Left ventricle myocardium inferior (tissue), 1 donor: ENCODE measurements around the gene HOXA13. TPM values are rescaled to one million over a fixed set of nuclear protein-coding genes. Genes with fewer than 3 reads are reported as not detected.

ENCODE experiments used
- DNase-seq: peaks from one replicate; pipeline ENCODE4 v3.0.0-alpha.2; 2020
- H3K27ac ChIP-seq: fragments of 200-600 bp; replicated peaks from 2 replicates; pipeline ENCODE4 v1.8.0; 2021
- H3K27me3 ChIP-seq: fragments of 200-600 bp; 2 replicates; pipeline ENCODE4 v1.8.0; 2021; ENCODE audit warnings: low read depth
- H3K36me3 ChIP-seq: fragments of 200-600 bp; 2 replicates; pipeline ENCODE4 v1.8.0; 2021
- H3K4me1 ChIP-seq: fragments of 200-600 bp; 2 replicates; pipeline ENCODE4 v1.8.0; 2021
- H3K4me3 ChIP-seq: fragments of 200-600 bp; 2 replicates; pipeline ENCODE4 v1.8.0; 2021; ENCODE audit warnings: mild to moderate bottlenecking, moderate library complexity
- H3K9me3 ChIP-seq: fragments of 200-600 bp; replicated peaks from 2 replicates; pipeline ENCODE4 v1.8.0; 2021
- CTCF ChIP-seq: fragments of 200-600 bp; IDR thresholded peaks from 2 replicates; pipeline ENCODE4 v1.8.0; 2021; ENCODE audit warnings: antibody characterized with exemption, mild to moderate bottlenecking, borderline replicate concordance
- intact Hi-C: fragments of 100-400 bp; cut with micrococcal nuclease; formaldehyde crosslinking; loops from one replicate; pipeline ENCODE4 v1.11.0; 2022
- total RNA-seq: library from RNA; stranded (reverse); fragmentation: NEBNext Ultra II Directional; extraction: Animal tissue kit (Norgen Biotek cat#: 25700); gene quantifications from one replicate; pipeline ENCODE4 v1.2.1, GENCODE V29; 2021
- donor health status: DM: no; HTN: yes; CAD: no; lungs with severe emphysema.

The HOXA13 gene
- total RNA-seq, 1 donor from 2014 or later: not detected

DNA sequence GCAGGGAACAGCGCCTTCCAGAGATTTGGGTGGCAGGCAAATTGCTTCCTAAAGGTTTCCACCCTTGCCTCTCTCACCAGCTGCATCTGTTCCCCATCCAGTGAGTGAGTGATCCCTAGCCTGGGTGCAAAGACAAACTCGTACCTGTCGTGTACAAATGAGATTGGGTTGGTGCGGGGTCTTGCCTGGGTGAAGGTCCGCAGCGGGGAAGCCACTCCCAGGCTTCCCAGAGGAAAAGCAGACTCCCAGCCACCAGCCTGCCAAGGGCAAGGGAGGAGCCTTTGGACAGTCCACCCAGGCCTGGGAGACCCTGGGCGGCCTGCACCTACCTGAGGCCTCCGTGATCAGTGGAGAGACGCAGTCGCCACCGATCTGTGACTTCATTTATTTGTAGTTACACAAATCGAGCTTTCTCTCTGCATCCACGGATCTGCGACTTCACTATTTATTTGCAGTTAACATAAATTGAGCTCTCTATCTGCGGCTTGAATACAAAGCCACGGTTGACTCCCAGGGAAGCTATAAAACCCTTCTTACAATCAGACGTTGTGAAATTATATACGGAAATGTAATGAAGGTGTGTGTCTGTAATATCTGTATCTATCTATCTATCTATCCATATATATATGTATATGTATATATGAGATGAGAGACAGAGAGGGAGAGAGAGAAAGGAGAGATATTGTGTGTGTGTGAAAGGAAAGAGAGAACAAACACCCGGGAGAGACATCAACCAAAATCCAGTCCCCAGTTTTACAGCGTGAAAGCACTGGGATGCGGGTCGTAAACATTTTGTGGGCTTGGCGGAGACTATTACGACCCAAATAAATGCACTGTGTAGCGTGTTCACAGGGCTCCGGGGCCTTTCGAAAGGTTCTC lies 40.4 kb downstream of the HOXA13 start:
- no peaks in the 10 kb centered on the region for H3K9me3 ChIP-seq
- intact Hi-C loops: loop anchor here (5.0 kb wide), 1 partner anchor 787 kb away; no protein-coding TSS in a partner anchor
- TF ChIP-seq CTCF: no peak
- H3K4me1 ChIP-seq: peaks cover 41% of the 10 kb centered on the region
- no peak overlapping the region for H3K27ac ChIP-seq
- peak; percentile 7 for DNase-seq
- peak overlapping the region; percentile 72 for H3K4me3 ChIP-seq
- no peaks in the 10 kb centered on the region for H3K36me3 ChIP-seq
- peaks cover 100% of the 10 kb centered on the region for H3K27me3 ChIP-seq

DNA sequence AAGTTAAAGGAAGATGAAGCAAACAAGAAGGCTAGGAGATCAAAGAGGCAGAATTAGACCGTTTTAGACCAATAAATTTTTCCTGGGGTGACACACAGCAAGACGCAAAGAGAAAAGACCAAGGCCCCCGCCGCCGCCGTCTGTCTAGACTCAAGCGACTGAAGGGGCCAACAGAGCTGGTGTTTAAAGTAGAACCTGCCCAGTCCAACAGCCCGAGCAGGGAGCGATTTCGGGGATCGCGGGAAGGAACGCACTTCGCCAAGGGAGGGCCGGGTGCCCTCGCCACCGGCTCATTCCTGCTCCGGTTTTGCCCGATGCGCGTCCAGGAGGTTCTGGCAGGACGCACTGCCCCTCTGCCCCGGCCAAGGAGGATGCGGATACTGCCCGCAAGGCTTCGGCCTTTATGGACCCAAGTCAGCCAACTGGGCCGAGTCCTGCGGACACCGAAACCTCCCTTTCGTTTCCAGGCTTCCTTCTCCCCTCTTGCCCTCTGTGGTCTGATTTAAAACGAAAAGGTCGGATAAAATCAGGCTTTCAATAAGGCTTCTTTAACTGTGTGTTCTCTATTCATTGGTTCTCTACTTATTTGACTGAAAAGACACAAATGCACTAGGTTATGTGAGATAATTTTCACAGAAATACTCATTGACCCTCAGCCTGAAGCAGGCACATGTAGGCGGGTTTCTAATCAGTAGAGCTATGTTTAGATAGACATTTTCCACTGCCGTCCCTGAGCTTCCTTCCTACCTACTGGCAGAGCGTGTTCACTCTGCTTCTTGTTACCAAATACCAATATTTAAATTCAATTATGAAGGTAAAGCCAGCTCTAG lies 41.2 kb downstream of the HOXA13 start:
- no peak for TF ChIP-seq CTCF
- H3K36me3 ChIP-seq: no peaks in the 10 kb centered on the region
- no peak overlapping the region for H3K27ac ChIP-seq
- H3K4me1 ChIP-seq: peaks cover 39% of the 10 kb centered on the region
- H3K27me3 ChIP-seq: peaks cover 100% of the 10 kb centered on the region
- intact Hi-C loops: no loop called here
- H3K9me3 ChIP-seq: no peaks in the 10 kb centered on the region
- no peak overlapping the region for H3K4me3 ChIP-seq
- no peak for DNase-seq

DNA sequence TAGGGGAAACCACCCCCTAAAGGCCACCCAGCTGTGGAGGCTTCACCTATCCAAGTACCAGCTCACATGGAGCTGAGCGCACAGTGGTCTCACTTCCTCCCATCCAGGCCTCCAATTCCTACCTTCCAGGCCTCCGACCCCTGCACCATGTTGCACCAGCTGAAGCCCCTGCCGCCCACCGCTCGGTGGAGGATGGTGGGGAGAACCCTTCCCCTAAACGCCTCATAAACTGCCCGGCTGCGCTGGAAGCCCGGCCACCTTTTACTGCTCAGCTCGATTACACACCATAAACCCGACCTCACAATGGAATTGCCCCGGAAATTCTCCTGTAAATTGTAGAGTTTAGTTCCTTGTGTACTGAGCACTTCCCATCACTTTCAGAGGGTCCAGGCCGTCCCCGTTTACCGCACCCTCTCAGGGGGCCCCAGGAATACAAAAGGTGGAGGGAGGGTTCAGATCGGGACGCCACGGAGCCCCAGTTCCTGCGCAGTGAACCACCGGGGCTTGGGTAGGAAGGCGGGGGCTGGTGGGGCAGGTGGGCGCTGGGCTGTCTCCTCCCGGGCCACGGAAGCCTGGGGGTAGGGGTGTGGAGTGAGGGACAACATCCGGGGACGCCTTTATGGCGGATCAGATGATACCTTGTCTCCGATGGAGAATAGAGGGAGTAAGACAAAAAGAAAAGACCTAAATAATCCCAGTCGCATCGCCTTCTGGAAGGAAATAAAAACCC lies 42.0 kb downstream of the HOXA13 start:
- no peak overlapping the region for H3K4me3 ChIP-seq
- no peak for TF ChIP-seq CTCF
- DNase-seq: no peak
- H3K9me3 ChIP-seq: no peaks in the 10 kb centered on the region
- H3K4me1 ChIP-seq: peaks cover 39% of the 10 kb centered on the region
- no peak overlapping the region for H3K27ac ChIP-seq
- H3K36me3 ChIP-seq: no peaks in the 10 kb centered on the region
- intact Hi-C loops: no loop called here
- peaks cover 100% of the 10 kb centered on the region for H3K27me3 ChIP-seq

DNA sequence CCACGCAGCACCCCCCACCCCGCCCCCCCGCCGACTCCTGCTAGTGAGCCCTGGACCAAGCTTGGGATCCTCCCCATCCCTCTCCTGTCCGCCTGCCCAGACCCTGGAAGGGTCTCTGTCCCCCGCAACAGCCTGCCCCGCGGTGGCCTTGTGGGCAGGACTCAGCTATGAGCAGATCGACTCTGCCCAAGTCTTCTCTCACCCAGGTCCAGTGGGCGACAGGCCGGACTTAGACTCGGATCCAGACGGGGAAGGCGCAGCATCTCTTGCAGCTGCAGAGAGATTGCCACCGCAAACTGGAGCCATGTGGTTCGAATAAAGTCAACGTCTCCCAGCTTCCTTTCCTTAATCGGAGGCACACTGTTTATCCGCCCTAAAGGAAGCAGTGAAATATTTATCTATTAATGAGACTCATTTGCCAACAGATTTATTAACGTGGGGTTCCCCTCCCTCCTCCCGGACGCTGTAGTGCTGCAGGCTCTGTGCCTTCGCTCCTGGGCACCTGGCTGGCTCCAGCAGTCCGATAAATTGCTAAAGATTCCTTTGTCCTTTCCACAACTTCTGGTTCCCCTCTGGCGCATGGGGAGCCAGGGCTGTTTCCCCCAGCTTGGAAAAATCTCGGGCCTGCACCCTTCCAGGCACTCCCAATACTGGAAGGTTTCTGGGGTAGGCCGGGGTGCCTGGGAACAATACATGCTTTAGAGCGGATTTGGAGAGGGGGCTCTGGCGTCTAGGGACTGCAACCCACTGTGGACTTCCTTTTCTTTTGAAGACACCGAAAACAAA lies 42.8 kb downstream of the HOXA13 start:
- intact Hi-C loops: no loop called here
- Histone ChIP-seq H3K36me3 (no peaks in the 10 kb centered on the region), H3K9me3 (no peaks in the 10 kb centered on the region), H3K27me3 (peaks cover 100% of the 10 kb centered on the region), H3K27ac (no peak overlapping the region), H3K4me3 (peak overlapping the region; percentile 52), H3K4me1 (peaks cover 46% of the 10 kb centered on the region)
- TF ChIP-seq CTCF: no peak
- DNase-seq: no peak
